GM12891 (cell line): ENCODE data around the gene TEDC1.

Source experiments
- POLR2A ChIP-seq: IDR thresholded peaks from 2 replicates; pipeline ENCODE4 v1.6.1; 2011; ENCODE audit warnings: low read depth, low read length, control low read depth
- POLR2AphosphoS5 ChIP-seq: IDR thresholded peaks from 2 replicates; pipeline ENCODE4 v1.6.1; 2011; ENCODE audit warnings: low read depth, low read length, control low read depth
- TAF1 ChIP-seq: IDR thresholded peaks from 2 replicates; pipeline ENCODE4 v1.6.1; 2011; ENCODE audit warnings: low read depth, low read length, control low read depth

GRCh38 chr14:105505101-105505500 is 14.1 kb downstream of the TEDC1 start:
- TF ChIP-seq POLR2A (no peak), POLR2AphosphoS5 (no peak), TAF1 (no peak)
